Fibroblast of villous mesenchyme (primary cell): ENCODE results near the gene ZC3H7B. TPM values are rescaled to one million over a fixed set of nuclear protein-coding genes. Genes with fewer than 3 reads are reported as not detected.

Experiments used
- DNase-seq: peaks from one replicate; pipeline ENCODE4 v3.0.0-alpha.2; 2010; ENCODE audit warnings: low read depth
- H3K4me3 ChIP-seq: 2 replicates; pipeline ENCODE4 v1.5.1; 2011; ENCODE audit warnings: low read depth, mild to moderate bottlenecking, low read length
- total RNA-seq: library from RNA; depleted of rRNA; stranded (reverse); fragments of >200 nt; gene quantifications from 2 replicates; pipeline ENCODE4 v1.2.3, GENCODE V29; 2012
- TF ChIP-seq, protein P1 (sequence below): IDR thresholded peaks from 2 replicates; pipeline ENCODE4 v1.5.1; 2012; ENCODE audit warnings: low read depth, mild to moderate bottlenecking, low read length; ENCODE audit not compliant: insufficient read depth

The ZC3H7B gene
- total RNA-seq, 1 donor, result 80.3 TPM

DNA sequence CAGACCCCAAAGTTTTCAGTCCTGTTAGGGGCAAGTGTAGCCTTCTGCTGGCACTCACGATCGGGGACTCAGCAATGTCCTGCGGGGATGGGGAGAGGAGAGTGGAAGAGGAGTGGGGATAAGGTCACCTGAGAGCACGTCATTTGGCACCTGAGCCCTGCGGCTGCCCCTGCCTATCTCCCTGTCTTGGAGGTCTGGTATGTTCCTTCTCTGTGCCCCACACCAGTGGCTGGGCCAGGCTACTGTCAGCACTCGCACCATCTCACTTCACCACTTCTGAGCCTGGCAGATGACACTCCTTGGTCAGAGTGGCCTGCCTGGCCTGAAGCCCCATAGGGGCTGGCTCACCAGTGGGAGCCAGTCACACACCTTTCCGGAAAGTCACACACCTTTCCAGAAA lies 40.5 kb upstream of the ZC3H7B start:
- H3K4me3 ChIP-seq, result no peak overlapping the region
- DNase-seq, result no peak
- TF ChIP-seq, protein P1, sequence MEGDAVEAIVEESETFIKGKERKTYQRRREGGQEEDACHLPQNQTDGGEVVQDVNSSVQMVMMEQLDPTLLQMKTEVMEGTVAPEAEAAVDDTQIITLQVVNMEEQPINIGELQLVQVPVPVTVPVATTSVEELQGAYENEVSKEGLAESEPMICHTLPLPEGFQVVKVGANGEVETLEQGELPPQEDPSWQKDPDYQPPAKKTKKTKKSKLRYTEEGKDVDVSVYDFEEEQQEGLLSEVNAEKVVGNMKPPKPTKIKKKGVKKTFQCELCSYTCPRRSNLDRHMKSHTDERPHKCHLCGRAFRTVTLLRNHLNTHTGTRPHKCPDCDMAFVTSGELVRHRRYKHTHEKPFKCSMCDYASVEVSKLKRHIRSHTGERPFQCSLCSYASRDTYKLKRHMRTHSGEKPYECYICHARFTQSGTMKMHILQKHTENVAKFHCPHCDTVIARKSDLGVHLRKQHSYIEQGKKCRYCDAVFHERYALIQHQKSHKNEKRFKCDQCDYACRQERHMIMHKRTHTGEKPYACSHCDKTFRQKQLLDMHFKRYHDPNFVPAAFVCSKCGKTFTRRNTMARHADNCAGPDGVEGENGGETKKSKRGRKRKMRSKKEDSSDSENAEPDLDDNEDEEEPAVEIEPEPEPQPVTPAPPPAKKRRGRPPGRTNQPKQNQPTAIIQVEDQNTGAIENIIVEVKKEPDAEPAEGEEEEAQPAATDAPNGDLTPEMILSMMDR, result no peak

DNA sequence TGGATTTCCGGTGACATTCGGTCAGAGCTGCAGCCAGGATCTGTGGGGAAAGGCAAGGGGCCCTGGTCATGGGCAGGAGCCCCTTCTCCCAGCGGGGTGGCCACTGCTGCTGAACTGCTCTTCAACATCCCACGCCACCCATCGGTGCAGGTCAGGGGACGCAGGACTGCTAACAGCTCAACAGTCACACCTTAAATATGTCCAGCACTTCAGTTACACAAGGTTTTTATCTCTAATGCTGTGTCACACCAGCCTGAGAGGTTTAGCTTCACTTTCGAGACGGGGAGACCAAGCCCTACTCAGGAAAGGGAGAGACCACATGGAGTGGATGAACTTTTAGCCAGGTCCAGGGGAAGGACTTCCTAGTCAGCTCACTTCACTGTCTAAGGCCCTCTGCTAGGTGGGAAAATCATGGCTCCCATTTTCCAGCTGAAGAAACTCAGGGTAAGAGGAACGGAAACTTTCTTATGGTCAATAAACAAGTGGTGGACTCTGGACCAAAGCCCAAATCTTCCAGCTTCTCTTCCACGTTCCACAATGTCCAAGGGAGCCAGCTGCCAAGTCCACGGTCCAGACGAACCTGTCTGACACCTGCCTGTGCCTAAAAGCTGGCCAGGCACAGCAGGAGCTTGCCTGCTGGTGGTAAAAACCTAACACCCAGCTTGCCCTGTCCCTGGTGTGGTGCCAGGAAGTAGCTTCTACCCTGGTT lies 39.6 kb upstream of the ZC3H7B start:
- no peak overlapping the region for H3K4me3 ChIP-seq
- DNase-seq, result no peak
- TF ChIP-seq, protein P1, result no peak

DNA sequence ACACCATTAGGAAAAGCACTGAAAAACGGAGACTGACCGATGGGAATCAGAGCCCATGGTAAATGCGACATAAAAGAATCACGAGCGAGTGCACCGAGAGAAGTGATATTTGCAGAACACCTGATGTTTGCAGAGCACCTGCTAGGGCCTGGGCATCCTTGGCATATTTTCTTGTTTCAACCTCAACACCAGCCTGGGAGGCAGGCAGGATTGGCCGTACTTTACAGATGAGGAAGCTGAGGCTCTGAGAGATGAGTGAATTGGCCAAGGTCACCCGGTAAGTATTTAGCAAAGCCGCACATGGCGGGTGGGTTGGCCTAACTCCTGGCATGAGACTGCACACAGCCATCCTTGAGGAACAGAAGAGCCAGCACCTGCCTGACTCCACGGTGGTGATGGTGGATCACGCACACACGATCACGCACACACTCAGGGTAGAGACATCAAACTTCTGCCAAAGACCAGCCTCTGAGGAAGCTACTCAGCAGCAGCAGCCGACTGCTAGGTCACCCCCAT lies 39.0 kb upstream of the ZC3H7B start:
- no peak overlapping the region for H3K4me3 ChIP-seq
- DNase-seq, result no peak
- TF ChIP-seq, protein P1, result no peak

DNA sequence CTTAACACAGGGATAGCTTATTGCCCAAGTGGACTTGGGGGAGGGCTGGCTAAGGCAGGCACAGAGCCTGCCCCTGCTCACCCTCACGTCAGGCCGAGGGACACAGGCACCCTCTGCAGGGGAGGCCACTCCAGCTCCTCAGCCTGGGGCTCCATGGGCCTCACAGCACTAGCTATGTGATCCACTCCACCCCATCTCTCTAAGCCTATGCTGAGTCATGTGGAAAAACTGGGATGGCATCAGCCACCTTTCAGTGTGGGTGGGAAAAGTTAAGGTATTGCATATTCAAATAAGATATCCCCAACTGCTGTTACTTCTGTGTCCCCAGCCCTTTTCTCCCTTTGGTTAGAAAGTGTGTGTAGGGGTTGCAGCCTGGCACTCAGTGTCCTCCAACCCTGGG lies 37.6 kb upstream of the ZC3H7B start:
- TF ChIP-seq, protein P1, result no peak
- H3K4me3 ChIP-seq, result no peak overlapping the region
- DNase-seq, result no peak

DNA sequence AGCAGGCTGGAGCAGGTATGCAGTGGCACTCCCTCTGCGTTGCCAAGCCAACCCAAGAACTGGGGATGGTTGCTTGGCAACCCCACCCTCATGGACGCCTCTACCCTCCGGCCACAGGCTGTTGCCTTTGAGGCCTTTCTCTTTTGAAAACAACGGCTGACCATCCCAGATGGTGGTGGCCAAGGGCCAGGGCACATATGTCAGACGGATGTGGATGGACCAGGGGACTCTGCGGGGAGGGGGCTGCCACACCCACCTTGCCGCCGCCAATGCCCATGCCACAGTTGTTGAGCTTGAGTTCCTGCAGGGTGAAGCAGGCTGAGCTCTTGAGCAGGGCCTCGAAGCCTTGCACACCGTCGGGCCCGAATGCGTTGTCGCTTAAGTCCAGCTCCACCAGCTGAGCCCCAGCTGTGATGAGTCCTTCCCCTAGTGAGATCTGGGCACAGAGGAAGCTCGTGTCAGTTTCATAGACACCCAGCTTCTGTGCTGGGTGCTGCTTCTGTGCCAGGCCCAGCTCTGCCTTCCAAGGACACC lies 36.9 kb upstream of the ZC3H7B start:
- DNase-seq, result no peak
- TF ChIP-seq, protein P1, result no peak
- H3K4me3 ChIP-seq, result no peak overlapping the region

DNA sequence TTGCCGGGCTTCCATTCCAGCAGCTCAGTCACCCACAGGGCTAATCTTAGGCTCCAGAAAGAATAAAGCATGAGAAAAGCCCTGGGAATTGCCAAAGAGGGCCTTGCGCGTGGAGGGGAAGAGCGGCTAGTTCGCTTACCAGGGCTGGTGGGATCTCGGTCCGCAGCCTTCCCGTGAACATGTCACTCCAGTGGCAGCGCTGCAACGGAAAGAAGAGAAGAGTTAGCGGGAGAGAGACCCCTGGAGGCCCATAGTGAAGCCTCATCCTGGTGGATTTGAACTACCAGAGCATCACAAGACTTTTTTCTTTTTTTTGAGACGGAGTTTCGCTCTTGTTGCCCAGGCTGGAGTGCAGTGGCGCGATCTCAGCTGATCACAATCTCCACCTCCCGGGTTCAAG lies 33.4 kb upstream of the ZC3H7B start:
- no peak overlapping the region for H3K4me3 ChIP-seq
- TF ChIP-seq, protein P1, result no peak
- DNase-seq, result no peak
